Heart left ventricle (tissue), 16 donors: ENCODE data around the gene SWI5. TPM values are rescaled to one million over a fixed set of nuclear protein-coding genes. Genes with fewer than 3 reads are reported as not detected.

Experiments
- ATAC-seq, 4 donors: fragments of 200-7000 bp; cut with Tn5 transposase; one replicate each; pipeline ENCODE4 v1.9.1; 2020 to 2022; ENCODE audit warnings: moderate library complexity in 4 of 4, mild to moderate bottlenecking in 3 of 4, moderate number of reproducible peaks in 1 of 4
- DNase-seq, 5 donors: peaks; one replicate each; pipeline ENCODE4 v3.0.0-alpha.2; 2020
- H3K27ac ChIP-seq, 12 donors: fragments of 200-600 bp; sonication (generic) in 4 of 12; one replicate each; pipeline versions ENCODE4 v1.5.0 to v1.8.0; 2016 to 2022; ENCODE audit warnings: mild to moderate bottlenecking in 2 of 12
- H3K27me3 ChIP-seq, 9 donors: fragments of 200-600 bp; sonication (generic) in 2 of 9; one replicate each; pipeline versions ENCODE4 v1.5.1 to v1.8.0; 2016 to 2022; ENCODE audit warnings: mild to moderate bottlenecking in 3 of 9
- H3K36me3 ChIP-seq, 9 donors: fragments of 200-600 bp; sonication (generic) in 2 of 9; one replicate each; pipeline versions ENCODE4 v1.5.0 to v1.8.0; 2018 to 2022; ENCODE audit warnings: mild to moderate bottlenecking in 2 of 9
- H3K4me1 ChIP-seq, 12 donors: fragments of 200-600 bp; sonication (generic) in 4 of 12; one replicate each; pipeline versions ENCODE4 v1.5.0 to v1.8.0; 2016 to 2022; ENCODE audit warnings: mild to moderate bottlenecking in 3 of 12
- H3K4me3 ChIP-seq, 12 donors: fragments of 200-600 bp; sonication (generic) in 4 of 12; one replicate each; pipeline versions ENCODE4 v1.5.0 to v1.8.0; 2017 to 2022; ENCODE audit warnings: mild to moderate bottlenecking in 9 of 12, moderate library complexity in 4 of 12
- H3K9me3 ChIP-seq, 12 donors: fragments of 200-600 bp; sonication (generic) in 4 of 12; one replicate each; pipeline versions ENCODE4 v1.5.0 to v1.8.0; 2016 to 2022; ENCODE audit warnings: mild to moderate bottlenecking in 1 of 12
- CTCF ChIP-seq, 12 donors: fragments of 200-600 bp; sonication (generic) in 4 of 12; IDR thresholded peaks; one replicate each; pipeline versions ENCODE4 v1.5.0 to v1.8.0; 2018 to 2022; ENCODE audit warnings: antibody characterized with exemption in 12 of 12, mild to moderate bottlenecking in 5 of 12
- POLR2A ChIP-seq, 2 donors: fragments of 450-650 bp; IDR thresholded peaks; one replicate each; pipeline ENCODE4 v1.6.1; 2017; ENCODE audit warnings: antibody characterized with exemption in 2 of 2, mild to moderate bottlenecking in 2 of 2, moderate library complexity in 2 of 2
- WGBS, 4 donors: extraction: QIAGEN DNeasy Blood & Tissue Kit in 2 of 4; methylation state at CpG; one replicate each; pipeline versions ENCODE4 v1.1.5 to v1.1.7; 2013 to 2018; 5-methylcytosine and 5-hydroxymethylcytosine counted together
- intact Hi-C, 10 donors: fragments of 100-400 bp; cut with DNase I; formaldehyde crosslinking; loops; one replicate each; pipeline versions ENCODE4 v1.11.1 to v1.14.2; 2022
- polyA plus RNA-seq, 2 donors: library from polyadenylated mRNA; stranded (reverse); fragments of 200-250 nt; gene quantifications; one replicate each; pipeline ENCODE4 v1.2.3, GENCODE V29; 2013
- total RNA-seq, 9 donors: library from RNA; depleted of rRNA in 2 of 9; stranded (reverse); fragments of >200 nt in 2 of 9; fragmentation: NEBNext Ultra II Directional in 3 of 9; extraction: Animal tissue kit (Norgen Biotek cat#: 25700) in 3 of 9; gene quantifications; one replicate each; pipeline versions ENCODE4 v1.1.0 to v1.2.4, GENCODE V29; 2016 to 2023
- donor health status: ischemic (EF 13 %, LVEDD 7.1; RV severe dilation, severe dysfunction).
- donor health status: healthy with polysubstance abuse.
- donor health status: DM: no; HTN: yes; CAD: no.
- donor health status: DM: no; HTN: no; CAD: no.
- donor health status: ischemic (EF 25% LVEDD 6.9; RV normal size, moderate dysfunction).
- donor health status: ischemic (EF 25% LVEDD 5.7; RV mildly dilated, moderate dysfunction).
- donor health status: healthy.
- donor health status: DM: yes; HTN: yes; CAD: no.
- donor health status: ischemic (EF 35%, LVEDD 5.7; RV mildly dilated, moderate dysfunction).
- donor health status: nonischemic (EF 11% LVEDD 7.7; RV severe dilation, severe dysfunction).
- donor health status: DM: yes; HTN: yes; CAD: no.
- donor health status: PGD.
- donor health status: ischemic (EF 29% LVEDD 5.4; RV normal size, mild dysfunction).
- donor health status: nonischemic (EF 23%, LVEDD 6.1; RV moderate dilation, normal function).

Gene SWI5
- total and polyA plus RNA-seq, 11 donors: 10.8 to 30.6 (median 18.8) TPM

GRCh38 chr9:128257907-128258306 lies 18.2 kb upstream of the SWI5 start:
- intact Hi-C loops: loop anchor here in 2 of 10 donors (2.0 to 10.0 kb wide), 2 partner anchors 17 to 53 kb away; partner anchors contain the start of gene DNM1 (in 1 of the 2)
- no peak overlapping the region for H3K27ac ChIP-seq
- H3K27me3 ChIP-seq: no peaks in the 10 kb centered on the region
- DNase-seq (no peak), ATAC-seq (no peak)
- peaks cover 4 to 77% (median 69%) of the 10 kb centered on the region in 9 donors for H3K36me3 ChIP-seq
- H3K4me1 ChIP-seq: peaks cover 0 to 3% (median 0%) of the 10 kb centered on the region in 12 donors
- WGBS, 4 donors: 89 to 100% (median 91%) methylated on average over 1 to 11 of the region's 11 CpGs
- TF ChIP-seq CTCF (IDR thresholded peaks at IDR 0.05) (no peak), POLR2A (IDR thresholded peaks at IDR 0.05) (no peak)
- H3K9me3 ChIP-seq: no peaks in the 10 kb centered on the region
- no peak overlapping the region for H3K4me3 ChIP-seq

GRCh38 chr9:128258326-128258725 lies 17.8 kb upstream of the SWI5 start:
- Histone ChIP-seq H3K27me3 (no peaks in the 10 kb centered on the region), H3K27ac (no peak overlapping the region), H3K9me3 (no peaks in the 10 kb centered on the region), H3K4me1 (peaks cover 0 to 3% (median 0%) of the 10 kb centered on the region in 12 donors), H3K4me3 (no peak overlapping the region), H3K36me3 (peaks cover 4 to 81% (median 73%) of the 10 kb centered on the region in 9 donors)
- 86 to 89% (median 87%) methylated on average over 5 to 6 of the region's 6 CpGs for WGBS, 4 donors
- DNase-seq (no peak), ATAC-seq (no peak)
- intact Hi-C loops: loop anchor here in 1 of 10 donors (10.0 kb wide), 1 partner anchor 54 kb away; the partner anchor contains the start of gene DNM1
- TF ChIP-seq POLR2A (IDR thresholded peaks at IDR 0.05) (no peak), CTCF (IDR thresholded peaks at IDR 0.05) (no peak)

- TF ChIP-seq POLR2A (IDR thresholded peaks at IDR 0.05) (no peak), CTCF (IDR thresholded peaks at IDR 0.05) (no peak)
- no peak overlapping the region for H3K4me3 ChIP-seq
- H3K27ac ChIP-seq: no peak overlapping the region
- no peaks in the 10 kb centered on the region for H3K27me3 ChIP-seq
- WGBS, 4 donors: 87 to 91% (median 88%) methylated on average over 9 of the region's 9 CpGs
- intact Hi-C loops: loop anchor here in 1 of 10 donors (10.0 kb wide), 1 partner anchor 54 kb away; the partner anchor contains the start of gene DNM1
- H3K4me1 ChIP-seq: peaks cover 0 to 3% (median 0%) of the 10 kb centered on the region in 12 donors
- DNase-seq (no peak), ATAC-seq (no peak)
- peaks cover 4 to 88% (median 79%) of the 10 kb centered on the region in 9 donors for H3K36me3 ChIP-seq
- no peaks in the 10 kb centered on the region for H3K9me3 ChIP-seq
Observed at GRCh38 chr9:128259156-128259555, 16.9 kb upstream of the SWI5 start.

- Histone ChIP-seq H3K9me3 (no peaks in the 10 kb centered on the region), H3K4me3 (no peak overlapping the region), H3K27me3 (no peaks in the 10 kb centered on the region), H3K36me3 (peaks cover 4 to 99% (median 90%) of the 10 kb centered on the region in 9 donors), H3K27ac (no peak overlapping the region), H3K4me1 (peaks cover 0 to 3% (median 0%) of the 10 kb centered on the region in 12 donors)
- no peak for ATAC-seq
- WGBS, 4 donors: 94 to 97% (median 95%) methylated on average over 14 to 17 of the region's 17 CpGs
- DNase-seq: no peak
- TF ChIP-seq CTCF (IDR thresholded peaks at IDR 0.05): no peak
- TF ChIP-seq POLR2A (IDR thresholded peaks at IDR 0.05): no peak
- intact Hi-C loops: no loop called here
Observed at GRCh38 chr9:128260340-128260739, 15.7 kb upstream of the SWI5 start.
